ENCODE results near the gene NYAP2.

Gene NYAP2

GRCh38 chr2:225428360-225428759 is 28.9 kb downstream of the NYAP2 start:
- Histone ChIP-seq H3K4me3 (replicated peaks; ENCODE audit: insufficient read depth, low read length) (no peak overlapping the region), H3K27ac (replicated peaks) (no peak overlapping the region), H3K27me3 (ENCODE audit: insufficient read depth, poor library complexity, severe bottlenecking) (no peaks in the 10 kb centered on the region)
- DNase-seq (ENCODE audit: low read depth in 1 of 2, low spot score in 1 of 2), result no peak
- TF ChIP-seq, protein P1, sequence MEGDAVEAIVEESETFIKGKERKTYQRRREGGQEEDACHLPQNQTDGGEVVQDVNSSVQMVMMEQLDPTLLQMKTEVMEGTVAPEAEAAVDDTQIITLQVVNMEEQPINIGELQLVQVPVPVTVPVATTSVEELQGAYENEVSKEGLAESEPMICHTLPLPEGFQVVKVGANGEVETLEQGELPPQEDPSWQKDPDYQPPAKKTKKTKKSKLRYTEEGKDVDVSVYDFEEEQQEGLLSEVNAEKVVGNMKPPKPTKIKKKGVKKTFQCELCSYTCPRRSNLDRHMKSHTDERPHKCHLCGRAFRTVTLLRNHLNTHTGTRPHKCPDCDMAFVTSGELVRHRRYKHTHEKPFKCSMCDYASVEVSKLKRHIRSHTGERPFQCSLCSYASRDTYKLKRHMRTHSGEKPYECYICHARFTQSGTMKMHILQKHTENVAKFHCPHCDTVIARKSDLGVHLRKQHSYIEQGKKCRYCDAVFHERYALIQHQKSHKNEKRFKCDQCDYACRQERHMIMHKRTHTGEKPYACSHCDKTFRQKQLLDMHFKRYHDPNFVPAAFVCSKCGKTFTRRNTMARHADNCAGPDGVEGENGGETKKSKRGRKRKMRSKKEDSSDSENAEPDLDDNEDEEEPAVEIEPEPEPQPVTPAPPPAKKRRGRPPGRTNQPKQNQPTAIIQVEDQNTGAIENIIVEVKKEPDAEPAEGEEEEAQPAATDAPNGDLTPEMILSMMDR (IDR thresholded peaks at IDR 0.05; ENCODE audit: insufficient read depth, low read length), result no peak
- TF ChIP-seq POLR2AphosphoS5 (IDR thresholded peaks at IDR 0.05; ENCODE audit: low read depth) (no peak), GABPA (IDR thresholded peaks at IDR 0.05; ENCODE audit: low read depth) (no peak), SPI1 (IDR thresholded peaks at IDR 0.05; ENCODE audit: borderline replicate concordance, low read depth) (no peak)
- TF ChIP-seq, protein P2, sequence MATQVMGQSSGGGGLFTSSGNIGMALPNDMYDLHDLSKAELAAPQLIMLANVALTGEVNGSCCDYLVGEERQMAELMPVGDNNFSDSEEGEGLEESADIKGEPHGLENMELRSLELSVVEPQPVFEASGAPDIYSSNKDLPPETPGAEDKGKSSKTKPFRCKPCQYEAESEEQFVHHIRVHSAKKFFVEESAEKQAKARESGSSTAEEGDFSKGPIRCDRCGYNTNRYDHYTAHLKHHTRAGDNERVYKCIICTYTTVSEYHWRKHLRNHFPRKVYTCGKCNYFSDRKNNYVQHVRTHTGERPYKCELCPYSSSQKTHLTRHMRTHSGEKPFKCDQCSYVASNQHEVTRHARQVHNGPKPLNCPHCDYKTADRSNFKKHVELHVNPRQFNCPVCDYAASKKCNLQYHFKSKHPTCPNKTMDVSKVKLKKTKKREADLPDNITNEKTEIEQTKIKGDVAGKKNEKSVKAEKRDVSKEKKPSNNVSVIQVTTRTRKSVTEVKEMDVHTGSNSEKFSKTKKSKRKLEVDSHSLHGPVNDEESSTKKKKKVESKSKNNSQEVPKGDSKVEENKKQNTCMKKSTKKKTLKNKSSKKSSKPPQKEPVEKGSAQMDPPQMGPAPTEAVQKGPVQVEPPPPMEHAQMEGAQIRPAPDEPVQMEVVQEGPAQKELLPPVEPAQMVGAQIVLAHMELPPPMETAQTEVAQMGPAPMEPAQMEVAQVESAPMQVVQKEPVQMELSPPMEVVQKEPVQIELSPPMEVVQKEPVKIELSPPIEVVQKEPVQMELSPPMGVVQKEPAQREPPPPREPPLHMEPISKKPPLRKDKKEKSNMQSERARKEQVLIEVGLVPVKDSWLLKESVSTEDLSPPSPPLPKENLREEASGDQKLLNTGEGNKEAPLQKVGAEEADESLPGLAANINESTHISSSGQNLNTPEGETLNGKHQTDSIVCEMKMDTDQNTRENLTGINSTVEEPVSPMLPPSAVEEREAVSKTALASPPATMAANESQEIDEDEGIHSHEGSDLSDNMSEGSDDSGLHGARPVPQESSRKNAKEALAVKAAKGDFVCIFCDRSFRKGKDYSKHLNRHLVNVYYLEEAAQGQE (IDR thresholded peaks at IDR 0.05; ENCODE audit: insufficient replicate concordance, low read depth), result no peak

DNA sequence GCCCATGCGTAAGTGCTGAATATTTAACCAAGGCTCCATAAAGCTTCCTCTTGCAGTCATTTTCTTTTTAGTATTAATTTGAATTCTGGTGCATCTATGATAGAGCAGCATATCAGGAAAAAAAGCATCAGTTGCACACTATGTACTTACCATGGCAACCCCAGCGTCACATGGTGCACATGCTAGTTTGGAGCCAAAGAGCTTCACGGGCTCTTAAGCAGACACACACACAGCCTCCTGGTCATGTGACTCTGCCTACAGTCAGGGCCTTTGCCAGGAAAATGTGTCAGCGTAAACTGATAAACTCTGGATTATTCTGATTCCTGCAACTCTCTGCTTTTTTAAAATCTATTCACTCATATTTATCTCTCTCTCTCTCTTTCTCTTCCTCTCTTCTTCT is 30.2 kb downstream of the NYAP2 start:
- Histone ChIP-seq H3K4me3 (replicated peaks; ENCODE audit: insufficient read depth, low read length) (no peak overlapping the region), H3K27me3 (ENCODE audit: insufficient read depth, poor library complexity, severe bottlenecking) (no peaks in the 10 kb centered on the region), H3K27ac (replicated peaks) (no peak overlapping the region)
- no peak for TF ChIP-seq GABPA (IDR thresholded peaks at IDR 0.05; ENCODE audit: low read depth)
- TF ChIP-seq, protein P2 (IDR thresholded peaks at IDR 0.05; ENCODE audit: insufficient replicate concordance, low read depth), result no peak
- TF ChIP-seq, protein P1 (IDR thresholded peaks at IDR 0.05; ENCODE audit: insufficient read depth, low read length), result no peak
- TF ChIP-seq POLR2AphosphoS5 (IDR thresholded peaks at IDR 0.05; ENCODE audit: low read depth), result no peak
- no peak for TF ChIP-seq SPI1 (IDR thresholded peaks at IDR 0.05; ENCODE audit: borderline replicate concordance, low read depth)
- no peak for DNase-seq (ENCODE audit: low read depth in 1 of 2, low spot score in 1 of 2)

DNA sequence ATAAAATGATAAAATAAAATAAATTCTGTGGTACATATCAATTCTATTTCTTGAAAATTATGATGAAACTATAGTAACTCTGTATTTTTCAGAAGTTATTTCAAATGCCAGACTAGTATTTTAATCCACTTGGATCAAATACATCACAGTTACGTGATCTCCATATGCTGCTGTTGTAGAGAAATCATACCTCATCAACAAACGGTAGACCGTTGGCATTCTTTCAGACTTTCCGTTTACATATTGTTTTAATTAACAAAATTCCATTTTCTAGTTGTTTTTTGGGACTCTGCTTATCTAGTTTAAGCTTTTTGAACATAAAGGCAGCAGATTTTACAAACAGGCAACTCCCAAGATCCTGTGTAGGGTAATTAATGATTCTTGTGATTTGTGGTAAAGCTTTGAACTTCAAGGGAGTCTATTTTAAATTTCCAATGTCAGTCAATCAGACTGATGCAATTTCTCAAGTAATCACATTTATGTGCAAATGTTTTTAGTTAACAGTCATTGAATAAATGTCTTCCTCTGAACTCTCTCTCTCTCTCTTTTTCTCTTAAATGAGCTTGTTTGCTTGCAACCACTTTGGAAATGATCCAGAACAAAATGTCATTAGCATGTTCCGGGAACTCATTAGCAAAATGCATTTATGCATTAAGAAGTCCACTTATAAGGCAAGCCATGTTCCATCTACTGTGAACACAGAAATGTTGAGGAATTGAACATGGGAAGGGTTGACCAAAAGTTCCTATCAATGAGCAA is 31.8 kb downstream of the NYAP2 start:
- no peaks in the 10 kb centered on the region for H3K27me3 ChIP-seq (ENCODE audit: insufficient read depth, poor library complexity, severe bottlenecking)
- DNase-seq (ENCODE audit: low read depth in 1 of 2, low spot score in 1 of 2), result no peak
- H3K4me3 ChIP-seq (replicated peaks; ENCODE audit: insufficient read depth, low read length), result no peak overlapping the region
- H3K27ac ChIP-seq (replicated peaks), result no peak overlapping the region
- no peak for TF ChIP-seq POLR2AphosphoS5 (IDR thresholded peaks at IDR 0.05; ENCODE audit: low read depth)
- TF ChIP-seq, protein P1 (IDR thresholded peaks at IDR 0.05; ENCODE audit: insufficient read depth, low read length), result no peak
- TF ChIP-seq GABPA (IDR thresholded peaks at IDR 0.05; ENCODE audit: low read depth), result no peak
- TF ChIP-seq, protein P2 (IDR thresholded peaks at IDR 0.05; ENCODE audit: insufficient replicate concordance, low read depth), result no peak
- no peak for TF ChIP-seq SPI1 (IDR thresholded peaks at IDR 0.05; ENCODE audit: borderline replicate concordance, low read depth)

Data from HL-60 (cell line).